HG03196 (cell line): Measurements from ENCODE around the gene KLK3.
A peak's percentile ranks its signal among the peaks of the same experiment; 100 is the strongest.
"Not testable (repeated sequence)": the region's sequence is repeated elsewhere in the genome, so short reads cannot be mapped to it uniquely, and the experiment has no call there.

Experiments used
- ATAC-seq: cut with Tn5 transposase; IDR thresholded peaks from one replicate; pipeline ENCODE4 v1.9.1; 2021; ENCODE audit not compliant: unreplicated experiment

KLK3 gene

DNA sequence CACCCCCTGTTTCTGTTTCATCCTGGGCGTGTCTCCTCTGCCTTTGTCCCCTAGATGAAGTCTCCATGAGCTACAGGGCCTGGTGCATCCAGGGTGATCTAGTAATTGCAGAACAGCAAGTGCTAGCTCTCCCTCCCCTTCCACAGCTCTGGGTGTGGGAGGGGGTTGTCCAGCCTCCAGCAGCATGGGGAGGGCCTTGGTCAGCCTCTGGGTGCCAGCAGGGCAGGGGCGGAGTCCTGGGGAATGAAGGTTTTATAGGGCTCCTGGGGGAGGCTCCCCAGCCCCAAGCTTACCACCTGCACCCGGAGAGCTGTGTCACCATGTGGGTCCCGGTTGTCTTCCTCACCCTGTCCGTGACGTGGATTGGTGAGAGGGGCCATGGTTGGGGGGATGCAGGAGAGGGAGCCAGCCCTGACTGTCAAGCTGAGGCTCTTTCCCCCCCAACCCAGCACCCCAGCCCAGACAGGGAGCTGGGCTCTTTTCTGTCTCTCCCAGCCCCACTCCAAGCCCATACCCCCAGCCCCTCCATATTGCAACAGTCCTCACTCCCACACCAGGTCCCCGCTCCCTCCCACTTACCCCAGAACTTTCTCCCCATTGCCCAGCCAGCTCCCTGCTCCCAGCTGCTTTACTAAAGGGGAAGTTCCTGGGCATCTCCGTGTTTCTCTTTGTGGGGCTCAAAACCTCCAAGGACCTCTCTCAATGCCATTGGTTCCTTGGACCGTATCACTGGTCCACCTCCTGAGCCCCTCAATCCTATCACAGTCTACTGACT lies at the start of gene KLK3:
Gene KLK3, plus strand, starts transcription at position 280 of the 775 bp plus-strand sequence. Its CDS starts 41 bp downstream, at position 321.
- no peak for ATAC-seq

DNA sequence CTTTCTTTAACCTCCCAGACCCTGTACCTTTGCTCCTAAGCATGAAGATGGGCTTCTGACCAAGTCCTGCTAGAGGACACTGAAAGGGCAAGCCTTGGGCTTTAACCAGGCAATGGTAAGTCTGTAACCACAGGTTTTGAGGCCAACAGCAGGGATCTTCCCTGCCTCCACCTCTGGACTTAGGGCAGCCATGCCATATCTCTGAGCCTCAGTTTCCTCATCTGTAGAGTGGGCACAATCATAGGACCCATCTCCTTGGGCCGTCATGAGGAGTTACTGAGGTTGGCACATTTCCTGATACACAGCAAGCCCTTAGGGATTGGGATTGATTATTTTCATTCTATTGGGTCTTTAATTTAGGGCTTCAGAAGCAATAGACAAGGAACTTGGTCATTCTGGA lies 45.9 kb upstream of the KLK3 start:
- no peak for ATAC-seq

DNA sequence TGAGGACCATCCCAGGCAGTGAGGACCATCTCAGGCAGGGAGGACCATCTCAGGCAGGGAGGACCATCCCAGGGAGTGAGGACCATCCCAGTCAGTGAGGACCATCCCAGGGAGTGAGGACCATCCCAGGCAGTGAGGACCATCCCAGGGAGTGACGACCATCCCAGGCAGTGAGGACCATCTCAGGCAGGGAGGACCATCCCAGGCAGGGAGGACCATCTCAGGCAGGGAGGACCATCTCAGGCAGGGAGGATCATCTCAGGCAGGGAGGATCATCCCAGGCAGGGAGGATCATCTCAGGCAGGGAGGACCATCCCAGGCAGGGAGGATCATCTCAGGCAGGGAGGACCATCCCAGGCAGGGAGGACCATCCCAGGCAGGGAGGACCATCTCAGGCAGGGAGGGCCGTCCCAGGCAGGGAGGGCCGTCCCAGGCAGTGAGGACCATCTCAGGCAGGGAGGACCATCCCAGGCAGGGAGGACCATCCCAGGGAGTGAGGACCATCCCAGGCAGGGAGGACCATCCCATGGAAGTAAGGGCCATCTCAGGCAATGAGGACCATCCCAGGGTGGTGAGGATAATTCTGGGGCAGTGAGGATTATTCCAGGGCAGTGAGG lies 43.0 kb upstream of the KLK3 start:
- not testable (repeated sequence) for ATAC-seq

DNA sequence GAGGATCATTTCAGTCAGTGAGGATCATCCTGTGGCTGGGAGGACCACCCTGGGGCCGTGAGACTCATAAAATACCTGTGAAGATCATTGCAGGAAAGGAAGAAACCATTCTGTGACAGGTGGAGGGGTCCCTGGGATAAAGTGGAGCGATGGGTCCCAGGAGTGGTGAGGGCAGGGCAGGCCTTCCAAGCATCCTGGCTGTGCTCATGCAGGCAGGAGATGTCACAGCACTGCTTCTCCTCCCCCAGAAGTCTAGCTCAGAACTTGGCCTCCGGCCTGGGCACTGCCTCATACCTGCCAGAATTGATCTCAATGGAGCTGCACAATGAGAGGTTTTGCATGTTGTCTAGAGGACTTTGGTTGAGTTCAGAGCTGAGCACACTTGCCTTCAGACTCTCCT lies 42.2 kb upstream of the KLK3 start:
- no peak for ATAC-seq

DNA sequence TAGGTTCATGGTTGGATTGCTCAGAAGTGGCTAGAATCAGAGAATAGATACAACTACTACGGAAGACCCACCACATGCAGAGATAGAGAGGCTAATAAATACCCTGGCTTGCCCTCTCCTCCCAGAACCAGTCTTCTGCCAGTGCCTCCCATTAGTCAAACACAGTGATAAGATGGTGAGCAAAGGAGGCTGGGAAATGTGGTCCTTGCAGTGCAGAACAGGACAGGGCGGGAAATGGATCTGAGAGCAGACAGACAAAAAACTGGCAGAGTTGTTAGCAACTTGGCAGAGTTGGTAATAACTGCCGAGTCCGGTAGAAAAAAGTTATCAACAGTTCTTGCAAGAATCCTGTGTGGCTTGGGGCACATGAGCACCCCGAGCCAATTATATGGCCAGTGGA lies 39.8 kb upstream of the KLK3 start:
- ATAC-seq = no peak

DNA sequence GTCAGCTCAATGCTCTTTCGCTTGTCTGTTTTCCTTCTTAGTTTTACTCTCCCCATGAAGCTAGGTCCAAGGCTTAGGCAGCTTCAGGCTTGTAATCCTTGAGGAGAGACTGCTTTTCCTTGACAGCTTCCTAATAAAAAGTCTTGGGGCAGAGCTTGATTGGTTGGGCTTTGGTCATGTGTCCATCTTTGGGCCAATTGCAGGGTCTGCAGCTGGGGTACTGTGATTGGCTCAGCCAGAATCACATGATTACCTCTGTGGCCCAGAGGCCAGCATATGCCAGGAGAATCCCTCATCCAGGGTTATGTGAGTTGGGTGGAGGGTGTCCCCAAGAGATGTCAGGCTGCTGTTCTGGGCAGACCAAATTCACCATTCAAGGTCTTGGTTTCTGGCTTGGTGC lies 39.3 kb upstream of the KLK3 start:
- ATAC-seq = no peak

DNA sequence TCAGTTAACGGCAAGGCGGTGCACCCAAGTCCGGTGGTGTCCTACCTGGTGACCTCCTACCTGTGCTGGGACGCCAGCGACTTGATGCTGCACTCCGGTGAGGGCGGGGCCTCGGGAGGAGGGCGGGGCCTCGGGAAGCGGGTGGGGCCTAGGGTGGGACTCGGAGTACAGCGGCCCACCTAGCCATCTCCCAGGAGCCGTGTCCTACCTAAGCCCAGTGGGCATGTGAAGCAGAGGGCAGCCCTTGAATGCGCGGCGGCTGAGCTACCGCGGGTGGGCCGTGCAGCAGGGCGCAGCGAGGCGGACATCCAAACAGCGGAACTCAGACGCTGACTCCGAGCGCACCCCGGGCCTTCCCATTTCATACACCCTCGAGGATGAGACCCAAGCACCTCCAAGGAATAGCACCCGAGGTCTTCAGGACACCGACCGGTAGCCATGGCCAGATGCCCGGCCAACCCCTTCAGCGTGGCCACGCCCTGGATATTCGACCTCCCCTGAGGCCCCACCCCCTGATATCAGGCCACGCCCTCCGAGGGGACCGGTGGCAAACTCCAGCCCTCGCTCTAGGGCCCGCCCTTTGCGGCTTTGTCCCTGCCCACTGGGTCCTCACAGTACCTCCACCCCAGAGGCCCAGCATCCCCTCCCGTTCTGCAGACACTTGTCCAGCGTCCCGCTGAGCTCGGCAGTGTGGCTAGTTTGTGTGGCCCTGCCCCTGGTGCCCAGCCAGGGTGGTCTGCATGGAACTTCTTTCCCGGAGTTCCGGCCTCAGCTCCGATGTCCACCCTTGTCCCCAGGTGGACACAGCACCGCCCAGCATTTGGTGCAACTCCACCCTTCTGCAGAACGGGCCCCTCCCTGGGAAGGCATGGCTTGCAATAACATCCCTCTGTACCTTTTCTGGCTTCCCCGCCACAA lies 36.5 kb upstream of the KLK3 start:
- peak; percentile 53 for ATAC-seq

DNA sequence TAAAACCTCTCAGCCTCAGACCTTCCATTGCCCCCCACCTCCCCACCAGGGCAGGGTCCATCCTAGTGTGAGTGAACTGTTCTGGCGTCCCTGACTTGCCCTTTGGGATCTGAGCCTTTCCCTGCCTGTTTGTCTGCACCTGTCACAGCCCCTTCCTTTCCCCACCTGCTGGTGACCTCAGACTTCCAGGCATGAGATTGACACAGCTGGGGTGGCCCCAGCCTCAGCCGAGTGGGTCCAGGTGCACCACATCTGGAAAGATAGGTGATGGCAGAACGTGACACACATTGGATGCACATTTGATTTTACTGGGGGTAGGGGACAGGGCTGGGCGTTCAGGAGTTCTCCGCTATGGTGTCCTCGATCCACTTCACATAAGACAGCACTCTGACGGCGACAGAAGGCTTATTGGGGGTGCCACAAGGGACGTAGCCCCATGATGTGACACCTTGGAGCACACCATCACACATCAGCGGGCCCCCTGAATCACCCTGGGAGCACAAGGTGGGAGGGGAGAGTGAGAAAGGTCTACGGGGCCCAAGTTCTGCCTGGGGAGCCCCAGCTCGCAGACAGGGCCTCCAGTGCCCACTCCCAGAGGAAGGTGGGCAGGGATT lies 35.7 kb upstream of the KLK3 start:
- ATAC-seq = no peak

DNA sequence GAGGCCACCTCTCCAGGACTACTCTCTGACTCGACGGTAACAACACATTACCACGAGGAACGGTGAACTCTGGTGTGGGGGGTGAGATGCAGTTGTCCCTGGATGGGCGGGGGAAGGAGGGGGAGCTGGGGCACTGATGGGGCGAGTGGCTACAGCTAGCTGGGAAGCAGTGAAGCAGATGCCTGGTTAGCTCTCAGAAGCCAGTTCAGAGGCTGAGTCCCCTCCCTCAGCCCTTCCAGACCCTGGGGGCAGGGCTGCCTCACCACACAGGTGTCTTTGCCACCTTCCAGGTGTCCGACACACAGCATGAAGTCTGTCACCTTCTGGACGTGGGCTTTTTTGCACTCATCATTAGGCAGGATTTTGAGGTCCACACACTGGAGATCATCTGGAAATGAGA lies 35.1 kb upstream of the KLK3 start:
- no peak for ATAC-seq

DNA sequence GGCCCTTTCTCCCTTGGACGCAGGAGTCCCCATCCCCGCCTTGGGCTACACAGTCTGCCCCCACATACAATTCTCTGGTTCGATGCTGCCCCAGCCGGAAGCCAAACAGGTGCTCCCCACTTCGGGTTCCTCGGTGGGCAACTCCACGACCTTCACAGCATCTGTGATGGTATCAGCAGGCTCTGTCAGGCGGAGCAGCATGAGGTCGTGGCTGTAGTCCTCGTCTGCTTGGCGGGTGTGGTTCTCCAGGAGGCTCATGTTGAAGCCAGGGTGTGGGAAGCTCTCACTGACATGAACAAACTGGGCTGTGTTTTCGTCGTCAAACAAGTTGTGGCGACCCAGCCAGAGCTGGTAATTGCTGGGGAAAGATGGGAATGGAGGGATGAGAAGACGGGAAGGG lies 34.6 kb upstream of the KLK3 start:
- ATAC-seq = no peak

DNA sequence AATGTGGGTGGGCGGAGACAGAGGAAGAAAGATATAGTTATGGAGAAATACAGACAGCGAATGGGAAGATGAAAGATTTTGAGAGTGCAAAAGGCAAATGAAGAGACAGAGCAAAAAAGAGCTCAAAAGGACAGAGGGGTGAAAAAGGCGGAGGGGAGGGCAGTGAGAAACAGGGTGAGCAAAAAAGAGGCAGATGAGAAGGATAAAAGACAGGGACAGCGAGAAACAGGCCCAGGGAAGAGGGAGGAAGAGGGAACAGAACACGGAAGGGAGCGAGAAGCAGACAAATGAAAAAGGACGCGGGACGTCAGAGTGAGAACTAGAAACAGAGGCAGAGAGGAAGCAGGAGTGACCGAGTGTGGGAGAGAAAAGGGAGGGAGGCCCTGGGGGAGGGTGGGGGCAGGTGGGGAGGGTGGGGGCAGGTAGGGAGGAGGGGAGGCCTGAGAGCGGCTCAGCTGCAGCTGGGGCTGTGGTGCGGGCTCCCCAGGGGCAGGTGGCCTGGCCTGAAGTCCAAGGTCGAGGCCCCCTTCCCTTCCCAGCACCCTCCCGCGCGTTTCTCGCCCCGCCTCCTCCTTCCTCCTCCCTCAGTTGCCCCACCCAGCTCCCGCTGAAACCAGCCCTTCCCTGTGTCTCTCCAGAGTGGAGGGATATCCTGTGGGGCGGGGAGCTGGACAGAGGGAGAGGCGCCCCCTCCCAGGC lies 34.0 kb upstream of the KLK3 start:
- no peak for ATAC-seq

DNA sequence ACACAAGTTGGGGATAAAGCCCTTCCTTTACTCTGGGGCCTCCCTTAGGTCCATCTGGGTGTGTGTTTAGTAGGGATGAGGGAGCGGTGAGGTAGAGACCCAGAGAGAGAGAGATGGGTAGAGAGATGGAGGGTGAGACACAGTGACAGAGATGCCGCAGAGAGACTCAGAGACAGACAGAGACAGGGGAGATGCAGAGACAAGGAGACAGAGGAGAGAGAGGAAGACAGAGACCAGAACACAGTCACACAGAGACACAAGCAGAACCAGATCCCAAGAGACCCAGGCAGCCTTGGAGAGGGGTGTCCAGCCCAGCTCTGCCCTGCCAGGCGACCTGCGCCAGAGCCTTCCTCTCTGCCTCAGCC lies 33.5 kb upstream of the KLK3 start:
- ATAC-seq = no peak

DNA sequence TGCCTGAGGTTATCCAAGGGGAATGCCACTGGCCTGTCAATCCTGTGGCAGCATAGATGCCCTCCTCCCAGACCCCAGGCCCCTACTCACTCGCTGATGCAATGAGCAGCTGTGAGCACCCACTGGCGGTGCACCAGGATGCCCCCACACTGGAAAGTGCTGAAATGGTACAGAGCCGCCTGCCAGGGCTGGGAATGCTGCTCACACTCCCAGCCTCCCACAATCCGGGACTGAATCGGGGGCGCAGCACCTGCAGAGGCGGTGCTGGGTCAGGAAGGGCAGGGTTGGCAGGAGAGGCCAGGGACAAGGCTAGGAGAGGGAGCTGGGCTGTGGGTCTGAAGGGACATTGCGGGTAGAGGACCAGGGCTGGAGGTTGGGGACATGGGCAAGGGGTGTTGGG lies 33.1 kb upstream of the KLK3 start:
- no peak for ATAC-seq

DNA sequence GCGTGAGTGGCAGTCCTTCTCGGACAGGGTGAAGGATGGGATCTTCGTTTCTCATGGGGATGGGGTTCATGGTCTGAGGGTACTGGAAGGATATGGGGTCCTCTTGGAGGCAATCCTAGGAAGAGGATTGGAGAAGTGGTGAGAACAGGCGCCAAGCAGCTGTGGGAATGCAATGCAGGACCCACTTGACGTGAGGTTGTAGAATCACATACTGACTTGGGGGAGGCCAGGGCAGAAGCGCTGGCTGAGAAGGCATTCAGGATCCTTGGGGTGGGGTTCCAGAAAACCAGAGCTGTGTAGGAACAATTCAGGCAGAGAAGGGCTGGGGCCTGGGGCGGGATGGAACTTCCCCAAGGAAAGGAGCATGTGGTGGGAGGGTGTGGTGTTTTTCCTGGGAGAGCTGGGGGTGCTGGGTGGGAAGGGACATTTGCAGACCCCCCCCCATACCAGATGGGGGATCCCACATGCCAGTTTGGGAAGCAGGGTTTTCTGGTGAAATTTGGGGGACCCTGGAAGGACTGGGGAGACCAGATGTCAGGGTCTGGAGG lies 32.0 kb upstream of the KLK3 start:
- ATAC-seq = no peak

DNA sequence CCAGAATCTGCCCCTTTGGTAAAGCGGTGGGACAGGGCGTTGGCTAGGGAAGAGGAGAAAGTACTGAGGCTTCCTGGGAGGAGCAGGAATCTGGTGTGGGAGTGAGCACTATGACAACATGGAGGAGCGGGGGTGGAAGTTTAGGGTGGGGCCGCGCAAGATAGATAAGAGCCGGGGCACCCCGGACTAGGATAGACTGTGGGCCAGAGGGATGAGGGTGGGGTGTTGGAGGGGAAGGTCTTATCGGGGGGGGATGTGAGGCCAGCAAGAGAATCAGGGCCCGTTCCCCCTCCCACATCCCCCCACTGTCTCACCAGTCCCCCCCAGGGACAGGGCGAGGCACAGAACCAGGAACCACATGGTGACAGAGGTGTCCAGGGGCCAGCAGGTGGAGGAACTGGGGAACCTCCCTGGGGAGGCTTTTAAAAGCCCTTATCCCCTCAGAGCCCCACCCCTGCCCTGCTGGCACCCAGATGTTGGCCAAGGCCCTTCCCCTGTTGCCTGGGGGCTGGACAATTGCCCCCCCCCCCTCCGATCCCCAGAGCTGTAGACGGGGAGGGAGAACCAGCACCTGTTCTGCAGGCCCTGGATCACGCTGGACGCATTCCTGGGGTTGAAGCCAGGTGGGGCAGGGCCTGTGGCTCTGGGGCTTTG lies 31.2 kb upstream of the KLK3 start, which contains the start of gene KLK1:
Gene KLK1, minus strand, starts transcription at position 399 of the 654 bp plus-strand sequence. Its CDS starts 39 bp downstream, at position 360.
- no peak for ATAC-seq

DNA sequence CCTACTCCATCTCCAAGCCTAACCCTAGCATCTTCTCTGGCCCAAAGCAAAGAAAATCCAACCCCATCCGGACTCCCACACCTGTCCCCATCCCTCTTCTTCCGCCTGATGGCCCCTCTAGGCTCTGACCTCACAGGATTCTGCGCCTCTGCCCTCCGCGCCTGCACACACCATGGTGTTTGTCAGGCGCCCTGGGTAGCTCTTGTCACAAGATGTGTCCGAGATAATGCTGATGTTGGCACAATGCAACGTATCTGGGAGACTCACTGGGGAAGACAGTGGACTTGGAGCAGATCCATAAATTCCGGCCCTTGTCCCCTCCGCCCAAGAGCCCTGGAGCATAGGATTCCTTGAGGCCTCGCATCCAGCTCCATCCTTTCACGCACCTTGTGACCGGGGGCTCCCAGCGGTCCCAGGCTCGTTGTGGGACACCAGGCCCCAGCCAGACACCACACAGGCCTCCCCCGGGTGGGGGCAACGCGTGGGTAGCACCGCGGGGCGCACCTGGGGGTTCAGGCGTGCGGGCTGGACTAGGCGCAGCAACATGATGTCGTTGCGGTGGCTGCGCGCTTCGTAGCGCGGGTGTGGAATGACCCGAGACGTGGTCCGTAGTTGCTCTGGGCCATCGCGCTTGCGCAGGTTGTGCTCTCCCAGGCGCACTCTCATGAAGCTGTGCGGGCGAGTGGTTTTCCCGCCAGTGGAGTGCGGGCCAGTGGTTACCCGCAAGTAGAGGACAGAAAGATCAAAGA lies 28.0 kb upstream of the KLK3 start:
- ATAC-seq = no peak

DNA sequence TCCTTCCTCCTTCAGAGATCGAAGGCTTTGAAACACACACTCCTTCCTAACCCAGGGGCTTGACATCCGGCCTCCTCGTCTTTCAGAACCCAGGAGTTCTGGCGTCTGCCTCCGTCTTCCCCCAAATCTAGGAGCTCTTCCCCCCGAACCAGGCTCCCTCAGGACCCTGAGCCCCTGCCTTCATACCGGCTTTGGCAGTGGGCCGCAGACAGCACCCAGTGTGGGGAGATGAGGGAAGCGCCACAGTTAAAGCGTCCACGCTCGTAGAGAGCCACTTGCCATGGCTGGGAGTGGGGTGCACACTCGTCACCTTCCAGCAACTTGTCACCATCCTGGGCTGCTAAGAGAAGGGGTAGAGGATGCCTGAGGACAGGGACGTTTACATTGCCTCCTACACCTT lies 27.2 kb upstream of the KLK3 start:
- ATAC-seq = no peak

DNA sequence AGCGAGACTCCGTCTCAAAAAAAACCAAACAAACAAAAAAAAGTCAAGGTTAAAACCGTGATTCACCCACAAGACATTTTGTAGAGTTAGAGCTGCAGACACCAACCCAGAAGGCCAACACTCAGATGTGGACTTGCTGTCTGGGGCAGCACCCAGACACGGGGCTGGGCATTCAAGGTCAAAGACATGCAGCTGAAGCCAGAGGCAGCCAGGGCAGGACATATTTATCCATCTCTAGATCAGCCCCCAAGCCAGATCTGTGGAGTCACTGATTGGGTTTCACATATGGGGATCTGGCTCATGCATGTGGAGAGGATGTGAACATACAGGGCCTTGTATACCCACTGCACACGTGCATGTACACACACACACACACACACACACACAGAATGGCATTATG lies 24.9 kb upstream of the KLK3 start:
- no peak for ATAC-seq
